Activated CD4-positive, alpha-beta T cell treated with anti-CD3 and anti-CD28 coated beads, Interleukin-2, Interleukin-4, amounts not matched to agents 100 ng/mL and 50 ng/mL, durations not matched to agents 16 hours and 8 hours (primary cell): ENCODE measurements around the gene PCDH1.

ENCODE experiments used
- DNase-seq: peaks from one replicate; pipeline ENCODE4 v3.0.0-alpha.2; 2020; ENCODE audit warnings: low spot score

The PCDH1 gene

DNA sequence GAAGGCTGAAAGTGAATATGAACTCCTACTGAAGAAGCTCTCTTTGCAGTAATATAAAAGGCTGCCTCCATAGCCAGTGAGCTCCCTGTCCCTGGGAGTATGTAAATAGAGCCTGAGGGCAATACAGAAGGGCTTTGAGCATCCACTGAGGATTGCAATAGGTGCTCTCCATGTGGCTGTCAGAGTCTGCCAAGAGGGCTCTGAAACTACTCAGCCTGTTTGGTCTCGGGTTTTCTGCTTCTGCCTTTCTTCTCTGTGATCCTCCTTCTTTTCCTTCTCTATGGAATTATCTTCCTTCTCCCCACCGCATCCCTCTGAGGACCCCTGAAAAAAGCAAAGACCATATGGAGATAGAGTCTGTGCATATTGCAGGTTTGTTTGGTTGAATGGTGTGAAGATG lies 69.4 kb downstream of the PCDH1 start:
- no peak for DNase-seq

- DNase-seq: no peak
These were observed 70.5 kb downstream of the PCDH1 start for GRCh38 chr5:141807732-141808131.

- no peak for DNase-seq
These were observed 70.9 kb downstream of the PCDH1 start for GRCh38 chr5:141807329-141807728.

DNA sequence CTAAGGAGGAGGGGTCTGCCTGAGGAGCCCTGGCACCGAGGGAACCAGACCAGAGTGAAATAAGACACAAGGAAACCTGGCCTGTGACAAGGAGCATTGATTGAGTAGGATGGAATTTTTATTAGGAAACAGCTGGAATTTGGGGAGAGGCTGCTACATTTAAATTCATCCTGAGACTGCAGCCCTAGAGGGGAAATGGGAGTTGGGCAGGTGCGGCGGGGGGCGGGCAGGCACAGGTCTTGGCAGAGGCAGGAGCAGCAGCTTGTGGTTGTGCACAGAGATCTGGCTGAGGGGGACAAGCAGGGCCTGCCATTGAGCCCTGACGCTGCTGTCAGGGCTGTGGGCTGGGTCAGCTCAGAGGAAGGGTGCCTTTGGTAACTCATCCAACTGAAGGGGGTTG lies 71.6 kb downstream of the PCDH1 start:
- DNase-seq: no peak

DNA sequence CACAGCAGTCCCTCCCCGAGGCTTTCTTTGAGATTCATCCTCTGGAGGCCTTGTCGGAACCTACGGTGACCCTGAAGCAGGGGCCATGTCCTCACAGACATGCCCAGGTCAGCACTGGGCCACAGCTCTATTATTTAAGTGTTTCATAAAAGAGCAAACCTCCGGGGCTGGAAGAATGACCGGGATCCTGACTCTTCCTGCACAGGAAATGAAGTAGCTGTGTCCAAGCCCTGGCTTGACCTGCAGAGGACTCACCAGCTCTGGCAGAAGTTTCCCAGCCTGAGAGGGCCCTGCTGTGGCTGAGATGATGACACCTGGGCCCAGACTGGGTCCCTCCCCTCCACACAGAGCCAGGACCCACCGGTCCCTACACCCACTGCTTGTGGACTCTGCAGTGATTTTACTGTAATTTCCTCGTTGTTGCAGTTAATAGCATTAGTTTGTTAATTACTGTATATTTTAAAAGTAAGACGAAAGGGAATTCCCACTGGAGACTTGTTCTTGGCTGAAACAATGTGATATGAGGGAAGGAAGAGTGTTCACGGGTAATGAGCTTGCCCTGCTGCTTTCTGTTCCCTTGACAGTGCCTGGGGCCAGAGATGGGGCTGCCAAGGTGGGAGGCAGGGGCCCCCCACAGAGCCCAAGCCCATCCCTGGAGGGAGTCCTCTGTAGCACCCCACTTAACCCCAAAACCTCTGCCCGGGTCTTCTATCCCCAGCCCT lies 72.2 kb downstream of the PCDH1 start:
- no peak for DNase-seq

DNA sequence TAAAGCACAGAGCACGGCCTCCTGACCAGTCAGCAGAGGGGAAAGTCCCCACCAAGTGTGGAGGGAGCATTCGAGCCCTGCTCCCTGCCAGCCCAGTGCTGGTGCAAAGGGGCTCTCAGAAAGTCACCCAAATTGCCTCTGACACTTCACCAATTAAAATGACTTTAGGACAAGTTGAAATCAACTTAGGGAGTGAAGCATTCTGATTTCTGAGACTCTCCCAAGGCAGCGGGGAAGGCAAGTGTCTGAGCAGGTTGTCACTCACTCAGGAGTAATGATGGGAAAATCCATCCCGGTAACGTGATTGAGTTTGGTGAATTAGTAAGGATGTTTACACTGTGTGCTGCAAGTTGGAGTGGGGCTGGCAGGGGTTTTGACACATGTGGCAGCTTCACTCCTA lies 73.7 kb downstream of the PCDH1 start:
- DNase-seq: no peak
